Psoas muscle (tissue), 8 donors: Measurements from ENCODE around the gene OTUB1. TPM values are rescaled to one million over a fixed set of nuclear protein-coding genes. Genes with fewer than 3 reads are reported as not detected.

Experiments used
- ATAC-seq, 4 donors: fragments of 200-7000 bp; cut with Tn5 transposase; one replicate each; pipeline ENCODE4 v1.9.1; 2020; ENCODE audit warnings: moderate library complexity in 3 of 4, mild to moderate bottlenecking in 2 of 4
- DNase-seq, 2 donors: peaks; one replicate each; pipeline ENCODE4 v3.0.0-alpha.2; 2020
- H3K27ac ChIP-seq: fragments of 200-600 bp; one replicate; pipeline ENCODE4 v1.8.0; 2022
- H3K27me3 ChIP-seq, 3 donors: fragments of 200-600 bp in 1 of 3; one replicate each; pipeline versions ENCODE4 v1.6.1 to v1.8.0; 2013 to 2022; ENCODE audit warnings: low read length in 2 of 3, mild to moderate bottlenecking in 2 of 3, moderate library complexity in 1 of 3; ENCODE audit not compliant: insufficient read depth in 3 of 3
- H3K36me3 ChIP-seq, 2 donors: fragments of 200-600 bp in 1 of 2; one replicate each; pipeline versions ENCODE4 v1.6.1 to v1.8.0; 2013 to 2022; ENCODE audit warnings: low read depth in 1 of 2, mild to moderate bottlenecking in 1 of 2, moderate library complexity in 1 of 2; ENCODE audit not compliant: insufficient read depth in 1 of 2
- H3K4me1 ChIP-seq: fragments of 200-600 bp; one replicate; pipeline ENCODE4 v1.8.0; 2022
- H3K4me3 ChIP-seq: fragments of 200-600 bp; one replicate; pipeline ENCODE4 v1.8.0; 2022; ENCODE audit warnings: mild to moderate bottlenecking
- H3K9me3 ChIP-seq: fragments of 200-600 bp; one replicate; pipeline ENCODE4 v1.8.0; 2022
- CTCF ChIP-seq: fragments of 200-600 bp; IDR thresholded peaks from one replicate; pipeline ENCODE4 v1.8.0; 2022; ENCODE audit warnings: antibody characterized with exemption
- WGBS, 3 donors: extraction: QIAGEN DNeasy Blood & Tissue Kit; methylation state at CpG; one replicate each; pipeline versions ENCODE4 v1.1.6 to v1.1.7; 2013; 5-methylcytosine and 5-hydroxymethylcytosine counted together
- intact Hi-C, 2 donors: fragments of 100-400 bp; cut with DNase I; formaldehyde crosslinking; loops; one replicate each; pipeline versions ENCODE4 v1.11.0 to v1.14.2; 2022
- polyA plus RNA-seq, 3 donors: library from polyadenylated mRNA; stranded (reverse); fragments of 200-250 nt; gene quantifications; one replicate each; pipeline ENCODE4 v1.2.3, GENCODE V29; 2013
- total RNA-seq, 4 donors: library from RNA; stranded (reverse); fragmentation: NEBNext Ultra II Directional in 2 of 4; extraction: Animal tissue kit (Norgen Biotek cat#: 25700) in 2 of 4; gene quantifications; one replicate each; pipeline versions ENCODE4 v1.2.1 to v1.2.4, GENCODE V29; 2021 to 2023
- donor health status: healthy with polysubstance abuse.
- donor health status: DM: no; HTN: no; CAD: no; lungs with moderate emphysema.
- donor health status: Bipolar disorder and iron deficiency.
- donor health status: healthy.
- donor health status: DM: yes; HTN: yes; CAD: no.
- donor health status: DM: no; HTN: no; CAD: no.
- donor health status: DM: no; HTN: no; CAD: no.
- donor health status: DM: yes; HTN: yes; CAD: no.

OTUB1 gene
- total and polyA plus RNA-seq, 7 donors: 39.4 to 75.4 (median 47.8) TPM

GRCh38 chr11:63939397-63939891 lies 46.8 kb upstream of the OTUB1 start:
- Histone ChIP-seq H3K27me3 (no peaks in the 10 kb centered on the region), H3K36me3 (no peaks in the 10 kb centered on the region), H3K4me3 (peak overlapping the region; percentile 79), H3K27ac (peak overlapping the region; percentile 82), H3K9me3 (no peaks in the 10 kb centered on the region), H3K4me1 (peaks cover 14% of the 10 kb centered on the region)
- ATAC-seq: no peak
- intact Hi-C loops: loop anchor here in 1 of 2 donors (2.0 kb wide), 1 partner anchor 21 kb away; no protein-coding TSS in a partner anchor
- TF ChIP-seq CTCF: no peak
- DNase-seq: no peak
- WGBS, 3 donors: 8 to 11% (median 10%) methylated on average over 26 of the region's 26 CpGs

- WGBS, 3 donors: 51 to 87% (median 68%) methylated on average over 6 of the region's 6 CpGs
- intact Hi-C loops: no loop called here
- TF ChIP-seq CTCF: no peak
Measured at GRCh38 chr11:63940786-63941185, 45.5 kb upstream of the OTUB1 start.

GRCh38 chr11:63941901-63942300 lies 44.3 kb upstream of the OTUB1 start:
- ATAC-seq (no peak), DNase-seq (no peak)
- Histone ChIP-seq H3K27me3 (no peaks in the 10 kb centered on the region), H3K4me1 (peaks cover 27% of the 10 kb centered on the region), H3K4me3 (no peak overlapping the region), H3K27ac (no peak overlapping the region), H3K9me3 (no peaks in the 10 kb centered on the region), H3K36me3 (peaks cover 0 to 8% of the 10 kb centered on the region in 2 donors)
- WGBS, 3 donors: 78 to 85% (median 84%) methylated on average over 4 of the region's 4 CpGs
- TF ChIP-seq CTCF: no peak
- intact Hi-C loops: no loop called here

More at GRCh38 chr11:63940786-63941185, 45.5 kb upstream of the OTUB1 start:
- DNase-seq (no peak), ATAC-seq (no peak)
- no peaks in the 10 kb centered on the region for H3K9me3 ChIP-seq
- no peaks in the 10 kb centered on the region for H3K36me3 ChIP-seq
- H3K4me3 ChIP-seq: no peak overlapping the region
- peak overlapping the region; percentile 82 for H3K27ac ChIP-seq
- peaks cover 27% of the 10 kb centered on the region for H3K4me1 ChIP-seq
- H3K27me3 ChIP-seq: no peaks in the 10 kb centered on the region

GRCh38 chr11:63942803-63943202 lies 43.4 kb upstream of the OTUB1 start:
- no peak for TF ChIP-seq CTCF
- Histone ChIP-seq H3K9me3 (no peaks in the 10 kb centered on the region), H3K27me3 (no peaks in the 10 kb centered on the region), H3K4me1 (peaks cover 27% of the 10 kb centered on the region), H3K36me3 (peaks cover 0 to 17% of the 10 kb centered on the region in 2 donors), H3K4me3 (no peak overlapping the region), H3K27ac (no peak overlapping the region)
- intact Hi-C loops: no loop called here
- no peak for ATAC-seq
- 90 to 93% (median 92%) methylated on average over 3 of the region's 3 CpGs for WGBS, 3 donors
- no peak for DNase-seq

GRCh38 chr11:63944987-63945386 lies 41.3 kb upstream of the OTUB1 start:
- TF ChIP-seq CTCF: no peak
- H3K27ac ChIP-seq: peak overlapping the region; percentile 85
- H3K4me3 ChIP-seq: peak overlapping the region; percentile 37
- H3K27me3 ChIP-seq: no peaks in the 10 kb centered on the region
- H3K36me3 ChIP-seq: peaks cover 0 to 32% of the 10 kb centered on the region in 2 donors
- H3K4me1 ChIP-seq: peaks cover 27% of the 10 kb centered on the region
- H3K9me3 ChIP-seq: no peaks in the 10 kb centered on the region
- WGBS, 3 donors: 14 to 25% (median 18%) methylated on average over 8 of the region's 8 CpGs
- peak; percentile 63 to 91 for DNase-seq
- intact Hi-C loops: loop anchor here (2.0 to 5.0 kb wide), 3 partner anchors 26 to 178 kb away; partner anchors contain the start of genes MARK2 (in 1 of the 2) and ZFTA (in 1 of the 2)
- ATAC-seq: peak; percentile 89 to 94 (median 92)
